Thoracic aorta (tissue), 2 donors: ENCODE data around the gene FBXL15. TPM values are rescaled to one million over a fixed set of nuclear protein-coding genes. Genes with fewer than 3 reads are reported as not detected.

Experiments
- ATAC-seq: fragments of 150-250 bp; one replicate; pipeline ENCODE4 v1.8.0; 2017; ENCODE audit warnings: low read depth; ENCODE audit not compliant: insufficient number of reproducible peaks, low FRiP score
- DNase-seq: peaks from one replicate; pipeline ENCODE4 v3.0.0-alpha.2; 2020; ENCODE audit warnings: low spot score
- H3K27ac ChIP-seq, 2 donors: fragments of 200-600 bp; sonication (generic); 1 replicate in 1 of 2; 2 replicates in 1 of 2; pipeline ENCODE4 v1.5.1; 2016; ENCODE audit warnings: mild to moderate bottlenecking in 2 of 2, moderate library complexity in 2 of 2
- H3K27me3 ChIP-seq: fragments of 200-600 bp; sonication (generic); replicated peaks from 2 replicates; pipeline ENCODE4 v1.6.0; 2016; ENCODE audit warnings: mild to moderate bottlenecking; ENCODE audit not compliant: insufficient read depth
- H3K36me3 ChIP-seq: fragments of 200-600 bp; sonication (generic); one replicate; pipeline ENCODE4 v1.5.1; 2016
- H3K4me1 ChIP-seq, 2 donors: fragments of 200-600 bp; sonication (generic); 1 replicate in 1 of 2; 2 replicates in 1 of 2; pipeline versions ENCODE4 v1.5.1 to v1.6.0; 2016; ENCODE audit warnings: low read depth in 2 of 2, mild to moderate bottlenecking in 1 of 2; ENCODE audit not compliant: control insufficient read depth in 1 of 2
- H3K4me3 ChIP-seq: fragments of 200-600 bp; sonication (generic); 2 replicates; pipeline ENCODE4 v1.5.1; 2016; ENCODE audit warnings: mild to moderate bottlenecking
- H3K9me3 ChIP-seq: fragments of 200-600 bp; sonication (generic); 2 replicates; pipeline ENCODE4 v1.5.1; 2016
- total RNA-seq, 2 donors: library from RNA; depleted of rRNA; stranded (reverse); fragments of >200 nt; gene quantifications; one replicate each; pipeline versions ENCODE4 v1.1.0 to v1.2.3, GENCODE V29; 2016
- TF ChIP-seq, protein P1 (sequence below): fragments of 200-600 bp; sonication (generic); IDR thresholded peaks from one replicate; pipeline ENCODE4 v1.5.1; 2019; ENCODE audit warnings: antibody characterized with exemption

FBXL15 gene
- total RNA-seq, 2 donors from 2014 or later: 19.8 to 24.0 TPM

GRCh38 chr10:102449321-102450123 is 28.9 kb downstream of the FBXL15 start:
- TF ChIP-seq, protein P1, sequence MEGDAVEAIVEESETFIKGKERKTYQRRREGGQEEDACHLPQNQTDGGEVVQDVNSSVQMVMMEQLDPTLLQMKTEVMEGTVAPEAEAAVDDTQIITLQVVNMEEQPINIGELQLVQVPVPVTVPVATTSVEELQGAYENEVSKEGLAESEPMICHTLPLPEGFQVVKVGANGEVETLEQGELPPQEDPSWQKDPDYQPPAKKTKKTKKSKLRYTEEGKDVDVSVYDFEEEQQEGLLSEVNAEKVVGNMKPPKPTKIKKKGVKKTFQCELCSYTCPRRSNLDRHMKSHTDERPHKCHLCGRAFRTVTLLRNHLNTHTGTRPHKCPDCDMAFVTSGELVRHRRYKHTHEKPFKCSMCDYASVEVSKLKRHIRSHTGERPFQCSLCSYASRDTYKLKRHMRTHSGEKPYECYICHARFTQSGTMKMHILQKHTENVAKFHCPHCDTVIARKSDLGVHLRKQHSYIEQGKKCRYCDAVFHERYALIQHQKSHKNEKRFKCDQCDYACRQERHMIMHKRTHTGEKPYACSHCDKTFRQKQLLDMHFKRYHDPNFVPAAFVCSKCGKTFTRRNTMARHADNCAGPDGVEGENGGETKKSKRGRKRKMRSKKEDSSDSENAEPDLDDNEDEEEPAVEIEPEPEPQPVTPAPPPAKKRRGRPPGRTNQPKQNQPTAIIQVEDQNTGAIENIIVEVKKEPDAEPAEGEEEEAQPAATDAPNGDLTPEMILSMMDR: no peak

GRCh38 chr10:102450124-102450373 is 29.4 kb downstream of the FBXL15 start:
- H3K27ac ChIP-seq: peak overlapping the region in 1 of 2 donors; percentile 66
- H3K4me3 ChIP-seq: peak overlapping the region; percentile 90
- no peaks in the 10 kb centered on the region for H3K36me3 ChIP-seq
- DNase-seq (no peak), ATAC-seq (no peak)
- TF ChIP-seq, protein P1: no peak
- H3K27me3 ChIP-seq: no peaks in the 10 kb centered on the region
- H3K4me1 ChIP-seq: peaks cover 0 to 18% of the 10 kb centered on the region in 2 donors
- no peaks in the 10 kb centered on the region for H3K9me3 ChIP-seq

More at GRCh38 chr10:102449321-102450123, 28.9 kb downstream of the FBXL15 start:
- Histone ChIP-seq H3K27me3 (no peaks in the 10 kb centered on the region), H3K36me3 (no peaks in the 10 kb centered on the region), H3K27ac (no peak overlapping the region), H3K9me3 (no peaks in the 10 kb centered on the region), H3K4me1 (peaks cover 0 to 18% of the 10 kb centered on the region in 2 donors), H3K4me3 (peak overlapping the region; percentile 90)
- ATAC-seq: no peak
- DNase-seq: no peak

GRCh38 chr10:102450374-102451104 is 29.9 kb downstream of the FBXL15 start:
- Histone ChIP-seq H3K27ac (peak overlapping the region; percentile 61 to 66), H3K9me3 (no peaks in the 10 kb centered on the region), H3K4me3 (peak overlapping the region; percentile 90), H3K36me3 (no peaks in the 10 kb centered on the region), H3K27me3 (no peaks in the 10 kb centered on the region), H3K4me1 (peaks cover 0 to 18% of the 10 kb centered on the region in 2 donors)
- DNase-seq (no peak), ATAC-seq (peak; percentile 70)
- TF ChIP-seq, protein P1: no peak

GRCh38 chr10:102451105-102451969 is 30.7 kb downstream of the FBXL15 start, which contains the start of gene C10orf95:
TSS of gene C10orf95 (minus strand) at chr10:102451543. CDS start at chr10:102451093, 450 bp downstream.
- Histone ChIP-seq H3K4me1 (peaks cover 0 to 18% of the 10 kb centered on the region in 2 donors), H3K4me3 (peak within 1 kb of the TSS; percentile 90), H3K9me3 (no peaks in the 10 kb centered on the region), H3K27ac (peak within 1 kb of the TSS; percentile 61 to 66), H3K27me3 (no peaks in the 10 kb centered on the region), H3K36me3 (no peaks in the 10 kb centered on the region)
- ATAC-seq: no peak
- TF ChIP-seq, protein P1: no peak
- no peak for DNase-seq
